PC-9 (cell line): Measurements from ENCODE around the gene MR1.

Experiments
- EZH2 ChIP-seq: fragments of 200-600 bp; sonication (generic); IDR thresholded peaks from 2 replicates; pipeline ENCODE4 v1.8.0; 2017; ENCODE audit warnings: antibody characterized with exemption, low read depth
- TF ChIP-seq, protein P1 (sequence below): fragments of 200-600 bp; sonication (generic); conservative IDR thresholded peaks from 2 replicates; pipeline ENCODE4 v1.6.1; 2017; ENCODE audit warnings: mixed run types, antibody characterized with exemption, mild to moderate bottlenecking, moderate library complexity

DNA sequence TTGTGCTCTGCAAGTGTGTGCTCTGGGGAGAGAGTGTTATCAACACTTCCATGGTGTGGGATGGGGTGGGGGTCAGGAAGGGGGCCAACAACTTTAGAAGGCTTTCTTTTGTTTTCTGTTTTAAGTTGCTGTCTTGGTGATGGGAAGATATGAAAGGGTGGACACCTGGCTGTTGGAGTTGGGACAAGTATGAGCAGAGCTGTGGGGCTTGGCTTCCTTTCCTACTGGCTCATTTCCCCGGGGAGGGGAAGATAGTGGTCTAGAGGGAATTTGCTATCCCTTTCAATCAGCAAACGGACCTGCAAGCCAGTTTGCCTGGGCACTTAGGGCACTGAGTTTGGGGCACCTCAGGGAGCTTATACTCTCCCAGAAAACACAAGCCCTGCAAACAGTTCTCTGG is 73.9 kb downstream of the MR1 start:
- TF ChIP-seq, protein P1, sequence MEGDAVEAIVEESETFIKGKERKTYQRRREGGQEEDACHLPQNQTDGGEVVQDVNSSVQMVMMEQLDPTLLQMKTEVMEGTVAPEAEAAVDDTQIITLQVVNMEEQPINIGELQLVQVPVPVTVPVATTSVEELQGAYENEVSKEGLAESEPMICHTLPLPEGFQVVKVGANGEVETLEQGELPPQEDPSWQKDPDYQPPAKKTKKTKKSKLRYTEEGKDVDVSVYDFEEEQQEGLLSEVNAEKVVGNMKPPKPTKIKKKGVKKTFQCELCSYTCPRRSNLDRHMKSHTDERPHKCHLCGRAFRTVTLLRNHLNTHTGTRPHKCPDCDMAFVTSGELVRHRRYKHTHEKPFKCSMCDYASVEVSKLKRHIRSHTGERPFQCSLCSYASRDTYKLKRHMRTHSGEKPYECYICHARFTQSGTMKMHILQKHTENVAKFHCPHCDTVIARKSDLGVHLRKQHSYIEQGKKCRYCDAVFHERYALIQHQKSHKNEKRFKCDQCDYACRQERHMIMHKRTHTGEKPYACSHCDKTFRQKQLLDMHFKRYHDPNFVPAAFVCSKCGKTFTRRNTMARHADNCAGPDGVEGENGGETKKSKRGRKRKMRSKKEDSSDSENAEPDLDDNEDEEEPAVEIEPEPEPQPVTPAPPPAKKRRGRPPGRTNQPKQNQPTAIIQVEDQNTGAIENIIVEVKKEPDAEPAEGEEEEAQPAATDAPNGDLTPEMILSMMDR = no peak
- no peak for TF ChIP-seq EZH2
